Endothelial cell of umbilical vein (primary cell): ENCODE measurements around the gene C10orf88.

Experiments used
- CTCF ChIP-seq, 2 donors: IDR thresholded peaks; 1 replicate in 1 of 2; 2 replicates in 1 of 2; pipeline ENCODE4 v1.5.1; 2011; ENCODE audit warnings: low read length in 2 of 2, mild to moderate bottlenecking in 2 of 2, moderate library complexity in 2 of 2, control low read depth in 1 of 2, inconsistent platforms in 1 of 2, low read depth in 1 of 2; ENCODE audit not compliant: insufficient read depth in 1 of 2; ENCODE audit errors: extremely low read depth in 1 of 2
- EZH2 ChIP-seq: IDR thresholded peaks from 2 replicates; pipeline ENCODE4 v1.6.1; 2012; ENCODE audit warnings: borderline replicate concordance, low read depth, mild to moderate bottlenecking, moderate library complexity, low read length, inconsistent platforms; ENCODE audit not compliant: severe bottlenecking
- FOS ChIP-seq: IDR thresholded peaks from 2 replicates; pipeline ENCODE4 v1.6.1; 2011; ENCODE audit warnings: mild to moderate bottlenecking, low read length, moderate library complexity, borderline replicate concordance; ENCODE audit not compliant: insufficient read depth
- JUN ChIP-seq: IDR thresholded peaks from 2 replicates; pipeline ENCODE4 v1.6.1; 2011; ENCODE audit warnings: borderline replicate concordance, low read depth; ENCODE audit not compliant: insufficient read length, insufficient read depth
- MYC ChIP-seq: IDR thresholded peaks from one replicate; pipeline ENCODE4 v1.6.1; 2011; ENCODE audit warnings: mild to moderate bottlenecking, low read depth, low read length
- POLR2A ChIP-seq: IDR thresholded peaks from 2 replicates; pipeline ENCODE4 v1.6.1; 2012; ENCODE audit warnings: low read depth, mild to moderate bottlenecking, control low read depth, low read length
- POLR2AphosphoS5 ChIP-seq: IDR thresholded peaks from 2 replicates; pipeline ENCODE4 v1.6.1; 2012; ENCODE audit warnings: low read depth, mild to moderate bottlenecking, control low read depth, low read length, moderate library complexity; ENCODE audit not compliant: insufficient read depth

GRCh38 chr10:122915700-122916099, 38.3 kb downstream of the C10orf88 start:
- TF ChIP-seq EZH2 (no peak), CTCF (IDR thresholded peaks at IDR 0.05; ENCODE audit: extremely low read depth in 1 of 2, insufficient read depth in 1 of 2, low read depth in 1 of 2, low read length in 2 of 2) (no peak), POLR2A (no peak), JUN (no peak), MYC (no peak), POLR2AphosphoS5 (no peak), FOS (no peak)
